SIG-M5 (cell line): ENCODE results near the gene HCN3.
A peak's percentile ranks its signal among the peaks of the same experiment; 100 is the strongest.
"Not testable (repeated sequence)": the region's sequence is repeated elsewhere in the genome, so short reads cannot be mapped to it uniquely, and the experiment has no call there.

Source experiments
- DNase-seq: peaks from one replicate; lab custom pipeline; 2025; lab: John Stamatoyannopoulos, UW

HCN3 gene

GRCh38 chr1:155277070-155277901, at the start of gene HCN3:
HCN3 (plus strand) TSS chr1:155277463; CDS start chr1:155277591, 128 bp downstream.
- peak; percentile 78 for DNase-seq

- no peak for DNase-seq
Measured at GRCh38 chr1:155228096-155228427, 49.2 kb upstream of the HCN3 start.

GRCh38 chr1:155231302-155231701, 46.0 kb upstream of the HCN3 start:
- not testable (repeated sequence) for DNase-seq

GRCh38 chr1:155232001-155232978, 45.0 kb upstream of the HCN3 start:
- not testable (repeated sequence) for DNase-seq

- DNase-seq: not testable (repeated sequence)
Measured at GRCh38 chr1:155233502-155233901, 43.8 kb upstream of the HCN3 start.

- DNase-seq: not testable (repeated sequence)
Measured at GRCh38 chr1:155235375-155235774, 41.9 kb upstream of the HCN3 start.

- DNase-seq: no peak
Measured at GRCh38 chr1:155236451-155236850, 40.8 kb upstream of the HCN3 start.

- no peak for DNase-seq
Measured at GRCh38 chr1:155241069-155241679, 36.1 kb upstream of the HCN3 start.

GRCh38 chr1:155241841-155242264, 35.4 kb upstream of the HCN3 start:
- no peak for DNase-seq

GRCh38 chr1:155242805-155243358, 34.4 kb upstream of the HCN3 start:
- DNase-seq: no peak

- peak; percentile 99 for DNase-seq
Measured at GRCh38 chr1:155244368-155245162, 32.7 kb upstream of the HCN3 start.

- no peak for DNase-seq
Measured at GRCh38 chr1:155245163-155245524, 32.1 kb upstream of the HCN3 start.

- not testable (repeated sequence) for DNase-seq
Measured at GRCh38 chr1:155246796-155247195, 30.5 kb upstream of the HCN3 start.

- no peak for DNase-seq
Measured at GRCh38 chr1:155247667-155248553, 29.4 kb upstream of the HCN3 start.

- no peak for DNase-seq
Measured at GRCh38 chr1:155250246-155250632, 27.0 kb upstream of the HCN3 start.

- peak; percentile 79 for DNase-seq
Measured at GRCh38 chr1:155250633-155251449, 26.4 kb upstream of the HCN3 start.

- DNase-seq: no peak
Measured at GRCh38 chr1:155251566-155251965, 25.7 kb upstream of the HCN3 start.

GRCh38 chr1:155253208-155253607, 24.1 kb upstream of the HCN3 start:
- DNase-seq: no peak

- DNase-seq: no peak
Measured at GRCh38 chr1:155253797-155254196, 23.5 kb upstream of the HCN3 start.
